ENCODE measurements around the gene THBS1.

DNA sequence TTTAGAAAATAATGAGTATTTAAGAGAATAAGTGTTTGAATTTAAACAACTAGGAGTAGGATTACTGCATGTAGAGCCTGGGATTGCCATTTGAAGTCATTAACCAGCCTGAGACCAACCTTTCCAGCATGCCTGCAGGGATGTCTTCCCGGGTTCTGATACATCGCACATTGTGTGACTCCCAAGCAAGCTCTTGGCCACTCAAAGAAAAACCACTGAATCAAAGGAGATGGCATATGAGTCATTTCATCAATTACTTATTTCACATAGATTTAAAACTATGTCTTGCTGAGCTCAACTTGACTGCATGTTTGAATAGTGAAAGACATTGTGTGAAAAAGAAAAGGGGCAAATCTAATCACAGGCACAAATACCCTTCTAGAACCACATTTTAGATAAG lies 15.0 kb upstream of the THBS1 start:
- TF ChIP-seq, protein P1, sequence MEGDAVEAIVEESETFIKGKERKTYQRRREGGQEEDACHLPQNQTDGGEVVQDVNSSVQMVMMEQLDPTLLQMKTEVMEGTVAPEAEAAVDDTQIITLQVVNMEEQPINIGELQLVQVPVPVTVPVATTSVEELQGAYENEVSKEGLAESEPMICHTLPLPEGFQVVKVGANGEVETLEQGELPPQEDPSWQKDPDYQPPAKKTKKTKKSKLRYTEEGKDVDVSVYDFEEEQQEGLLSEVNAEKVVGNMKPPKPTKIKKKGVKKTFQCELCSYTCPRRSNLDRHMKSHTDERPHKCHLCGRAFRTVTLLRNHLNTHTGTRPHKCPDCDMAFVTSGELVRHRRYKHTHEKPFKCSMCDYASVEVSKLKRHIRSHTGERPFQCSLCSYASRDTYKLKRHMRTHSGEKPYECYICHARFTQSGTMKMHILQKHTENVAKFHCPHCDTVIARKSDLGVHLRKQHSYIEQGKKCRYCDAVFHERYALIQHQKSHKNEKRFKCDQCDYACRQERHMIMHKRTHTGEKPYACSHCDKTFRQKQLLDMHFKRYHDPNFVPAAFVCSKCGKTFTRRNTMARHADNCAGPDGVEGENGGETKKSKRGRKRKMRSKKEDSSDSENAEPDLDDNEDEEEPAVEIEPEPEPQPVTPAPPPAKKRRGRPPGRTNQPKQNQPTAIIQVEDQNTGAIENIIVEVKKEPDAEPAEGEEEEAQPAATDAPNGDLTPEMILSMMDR (IDR thresholded peaks at IDR 0.05): no peak
- no peak for TF ChIP-seq POLR2A (IDR thresholded peaks at IDR 0.05)
